ENCODE measurements around the gene CD164. TPM values are rescaled to one million over a fixed set of nuclear protein-coding genes. Genes with fewer than 3 reads are reported as not detected.
"Not testable (repeated sequence)": the region's sequence is repeated elsewhere in the genome, so short reads cannot be mapped to it uniquely, and the experiment has no call there.

Gene CD164
- polyA plus RNA-seq, 3 donors from 2014 or later, result 433 to 825 (median 521) TPM

DNA sequence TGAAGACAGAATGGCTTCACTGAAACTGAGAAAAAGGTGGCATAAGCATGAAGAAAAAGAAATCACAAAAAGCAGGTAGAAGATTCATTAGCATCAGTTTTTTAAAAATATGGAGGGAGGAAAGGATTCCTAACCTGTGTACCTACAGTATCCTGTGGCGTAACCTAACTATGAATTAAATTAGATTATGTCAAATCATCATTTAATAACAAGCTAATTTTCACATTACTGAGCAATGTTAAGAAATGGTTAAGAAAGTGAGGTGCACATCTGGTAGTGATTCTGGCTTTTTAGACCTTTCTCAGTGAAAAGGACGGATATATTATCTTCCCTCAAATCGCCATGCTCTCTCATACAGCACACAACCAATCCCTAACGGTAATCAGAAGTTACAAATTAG, 12.5 kb downstream of the CD164 start:
- peak overlapping the region in 5 of 6 donors; percentile 20 to 78 (median 49) for H3K27ac Mint-ChIP-seq
- H3K27me3 Mint-ChIP-seq (ENCODE audit: low read depth in 3 of 3), result peaks cover 0 to 6% (median 3%) of the 10 kb centered on the region in 3 donors
- no peak overlapping the region for H3K4me3 Mint-ChIP-seq
- no peaks in the 10 kb centered on the region for H3K9me3 Mint-ChIP-seq
- peaks cover 48 to 92% of the 10 kb centered on the region in 2 donors for H3K4me1 Mint-ChIP-seq
- peaks cover 13 to 52% (median 41%) of the 10 kb centered on the region in 3 donors for H3K36me3 Mint-ChIP-seq
- DNase-seq, result no peak

DNA sequence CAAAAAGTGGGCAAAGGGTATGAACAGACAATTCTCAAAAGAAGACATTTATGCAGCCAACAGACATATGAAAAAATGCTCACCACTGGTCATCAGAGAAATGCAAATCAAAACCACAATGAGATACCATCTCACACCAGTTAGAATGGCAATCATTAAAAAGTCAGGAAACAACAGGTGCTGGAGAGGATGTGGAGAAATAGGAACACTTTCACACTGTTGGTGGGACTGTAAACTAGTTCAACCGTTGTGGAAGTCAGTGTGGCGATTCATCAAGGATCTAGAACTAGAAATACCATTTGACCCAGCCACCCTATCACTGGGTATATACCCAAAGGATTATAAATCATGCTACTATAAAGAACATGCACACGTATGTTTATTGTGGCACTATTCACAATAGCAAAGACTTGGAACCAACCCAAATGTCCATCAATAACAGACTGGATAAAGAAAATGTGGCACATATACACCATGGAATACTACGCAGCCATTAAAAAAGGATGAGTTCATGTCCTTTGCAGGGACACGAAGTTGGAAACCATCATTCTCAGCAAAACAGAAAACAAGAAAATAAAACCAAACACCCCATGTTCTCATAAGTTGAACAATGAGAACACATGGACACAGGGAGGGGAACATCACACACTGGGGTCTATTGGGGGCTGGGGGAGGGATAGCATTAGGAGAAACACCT, 17.7 kb downstream of the CD164 start:
- Mint-ChIP-seq H3K36me3 (peaks cover 32 to 49% (median 41%) of the 10 kb centered on the region in 3 donors), H3K27ac (peak overlapping the region; percentile 9 to 90 (median 80)), H3K4me3 (peak overlapping the region; percentile 12 to 70 (median 50)), H3K4me1 (peaks cover 53 to 89% of the 10 kb centered on the region in 2 donors)
- not testable (repeated sequence) for DNase-seq; H3K9me3 Mint-ChIP-seq; H3K27me3 Mint-ChIP-seq (ENCODE audit: low read depth in 3 of 3)

DNA sequence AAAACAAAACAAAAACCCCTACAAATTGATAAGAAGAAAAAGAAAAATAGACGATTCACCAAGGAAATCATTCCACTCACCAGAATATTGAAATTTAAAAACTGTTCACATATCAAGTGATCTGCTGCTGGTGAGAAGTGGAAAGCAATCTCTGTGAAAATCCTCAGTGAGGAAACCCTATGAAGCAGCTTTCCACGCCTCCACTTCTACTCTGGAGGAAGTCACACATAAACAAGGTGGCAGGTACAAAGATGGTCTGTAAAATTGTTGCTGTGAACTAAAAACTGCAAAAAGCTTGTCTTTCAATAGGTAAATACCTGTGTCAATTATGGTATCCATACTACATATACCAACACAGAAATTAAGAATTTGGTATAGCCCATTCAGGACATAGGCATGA, 18.5 kb downstream of the CD164 start:
- DNase-seq, result no peak
- peak overlapping the region; percentile 12 to 79 (median 69) for H3K4me3 Mint-ChIP-seq
- peak overlapping the region; percentile 9 to 90 (median 83) for H3K27ac Mint-ChIP-seq
- peaks cover 34 to 47% (median 39%) of the 10 kb centered on the region in 3 donors for H3K36me3 Mint-ChIP-seq
- H3K27me3 Mint-ChIP-seq (ENCODE audit: low read depth in 3 of 3), result peaks cover 0 to 3% (median 0%) of the 10 kb centered on the region in 3 donors
- no peaks in the 10 kb centered on the region for H3K9me3 Mint-ChIP-seq
- peaks cover 58 to 92% of the 10 kb centered on the region in 2 donors for H3K4me1 Mint-ChIP-seq

DNA sequence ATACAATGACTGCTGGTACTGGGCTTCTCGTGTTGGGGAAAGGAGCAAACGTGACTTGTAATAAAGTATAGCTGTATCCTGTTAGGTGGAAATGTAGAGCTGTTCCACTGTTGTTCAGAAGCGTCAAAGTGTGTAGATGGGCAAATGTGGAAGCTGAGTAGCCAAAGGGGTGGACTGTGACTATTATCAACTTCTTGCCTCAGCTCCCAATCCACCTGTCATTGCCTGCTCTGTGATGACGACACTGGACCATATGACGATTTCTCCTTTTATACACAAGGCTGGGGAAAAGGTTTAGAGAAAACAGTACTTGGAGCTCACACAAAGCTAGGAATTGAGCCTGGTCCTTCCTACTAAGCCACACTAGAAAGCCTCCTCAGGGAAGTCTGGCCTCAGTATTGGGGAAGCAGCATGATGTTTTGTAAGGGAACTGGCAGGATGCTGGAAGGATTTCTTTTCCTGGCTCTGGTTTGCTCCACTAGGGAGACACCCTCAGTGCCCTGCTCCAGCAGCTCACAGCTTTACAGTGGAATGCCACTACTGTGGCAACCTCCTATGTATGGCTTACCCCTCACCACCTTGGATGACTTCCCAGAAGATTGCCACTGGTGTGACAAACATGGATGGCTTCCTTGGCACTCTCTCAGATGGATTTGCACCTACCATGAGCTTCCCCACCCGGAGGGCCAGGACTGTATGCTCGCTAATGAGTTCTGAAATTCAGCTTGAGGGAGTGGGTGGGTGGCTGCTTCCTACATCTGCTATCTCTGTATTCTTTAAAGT, 20.0 kb downstream of the CD164 start:
- peaks cover 63 to 89% of the 10 kb centered on the region in 2 donors for H3K4me1 Mint-ChIP-seq
- no peaks in the 10 kb centered on the region for H3K9me3 Mint-ChIP-seq
- H3K27ac Mint-ChIP-seq, result peak overlapping the region; percentile 23 to 73 (median 48)
- H3K27me3 Mint-ChIP-seq (ENCODE audit: low read depth in 3 of 3), result peaks cover 0 to 3% (median 2%) of the 10 kb centered on the region in 3 donors
- no peak for DNase-seq
- H3K4me3 Mint-ChIP-seq, result peak overlapping the region in 3 of 5 donors; percentile 18 to 35 (median 29)
- H3K36me3 Mint-ChIP-seq, result peaks cover 40 to 49% (median 42%) of the 10 kb centered on the region in 3 donors

DNA sequence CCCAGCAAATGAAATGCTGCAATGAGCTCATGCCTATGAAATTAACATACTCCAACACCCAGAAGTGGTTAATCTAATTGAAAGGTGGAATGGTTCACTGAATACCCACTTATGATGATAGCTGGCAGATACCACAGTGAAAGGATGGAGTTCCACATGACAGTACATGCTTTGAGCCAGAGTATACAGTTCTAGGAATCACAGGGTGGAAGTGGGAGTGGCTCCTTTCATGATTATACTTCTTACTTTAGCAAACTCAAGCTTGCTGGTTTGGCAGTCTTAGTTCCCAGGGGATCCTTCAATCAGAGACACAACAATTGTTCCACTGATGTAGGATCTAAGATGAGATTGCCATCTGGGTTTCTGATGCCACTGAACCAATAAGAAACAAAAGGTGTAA, 21.5 kb downstream of the CD164 start:
- Mint-ChIP-seq H3K36me3 (peaks cover 46 to 52% (median 49%) of the 10 kb centered on the region in 3 donors), H3K4me3 (peak overlapping the region in 1 of 5 donors; percentile 1), H3K9me3 (no peaks in the 10 kb centered on the region), H3K27me3 (ENCODE audit: low read depth in 3 of 3) (peaks cover 0 to 3% (median 2%) of the 10 kb centered on the region in 3 donors), H3K27ac (peak overlapping the region; percentile 2 to 74 (median 61)), H3K4me1 (peaks cover 63 to 74% of the 10 kb centered on the region in 2 donors)
- DNase-seq, result no peak

DNA sequence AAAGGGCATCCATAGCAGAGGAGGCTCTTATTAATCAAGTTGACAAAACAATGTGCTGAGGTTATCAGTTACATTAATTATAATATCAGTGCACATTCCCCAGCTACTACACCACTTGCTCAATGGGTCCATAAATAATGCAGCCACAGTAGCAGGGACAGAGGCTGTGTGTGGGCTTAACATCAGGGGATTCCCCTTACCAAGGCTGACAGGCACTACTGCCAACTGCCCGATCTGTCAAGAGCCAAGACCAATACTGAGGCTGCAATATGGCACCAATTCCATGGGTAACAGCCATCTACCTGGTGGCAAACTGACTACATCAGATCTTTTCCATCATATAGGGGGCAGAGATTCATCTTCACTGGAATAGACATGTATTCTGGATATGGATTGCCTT, 22.0 kb downstream of the CD164 start:
- DNase-seq, result no peak
- Mint-ChIP-seq H3K4me1 (peaks cover 63 to 74% of the 10 kb centered on the region in 2 donors), H3K27ac (peak overlapping the region; percentile 2 to 76 (median 72)), H3K27me3 (ENCODE audit: low read depth in 3 of 3) (peaks cover 0 to 3% (median 2%) of the 10 kb centered on the region in 3 donors), H3K4me3 (no peak overlapping the region), H3K36me3 (peaks cover 46 to 52% (median 49%) of the 10 kb centered on the region in 3 donors), H3K9me3 (no peaks in the 10 kb centered on the region)

DNA sequence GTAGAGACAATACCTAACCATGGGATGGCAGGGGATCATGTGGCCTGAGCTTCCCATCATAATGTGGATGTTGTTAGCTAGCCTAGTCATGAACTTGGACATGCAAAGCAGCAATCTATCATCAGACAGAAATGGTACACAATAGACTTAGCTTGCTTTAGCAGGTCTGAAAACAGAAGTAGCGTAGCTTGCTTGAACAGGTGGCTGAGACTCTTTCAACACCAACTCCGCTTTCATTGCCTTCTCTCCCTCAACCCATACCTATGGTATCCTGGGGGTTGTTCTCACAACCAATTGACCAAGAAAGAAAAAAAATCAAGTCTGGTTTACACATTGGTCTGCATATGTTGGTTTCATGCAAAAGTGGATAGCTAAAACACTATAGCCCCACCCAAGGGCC, 23.0 kb downstream of the CD164 start:
- Mint-ChIP-seq H3K27ac (peak overlapping the region in 4 of 6 donors; percentile 35 to 74 (median 61)), H3K36me3 (peaks cover 38 to 51% (median 41%) of the 10 kb centered on the region in 3 donors), H3K4me3 (no peak overlapping the region), H3K9me3 (no peaks in the 10 kb centered on the region), H3K27me3 (ENCODE audit: low read depth in 3 of 3) (peaks cover 0 to 3% (median 2%) of the 10 kb centered on the region in 3 donors), H3K4me1 (peaks cover 53 to 63% of the 10 kb centered on the region in 2 donors)
- DNase-seq, result no peak

DNA sequence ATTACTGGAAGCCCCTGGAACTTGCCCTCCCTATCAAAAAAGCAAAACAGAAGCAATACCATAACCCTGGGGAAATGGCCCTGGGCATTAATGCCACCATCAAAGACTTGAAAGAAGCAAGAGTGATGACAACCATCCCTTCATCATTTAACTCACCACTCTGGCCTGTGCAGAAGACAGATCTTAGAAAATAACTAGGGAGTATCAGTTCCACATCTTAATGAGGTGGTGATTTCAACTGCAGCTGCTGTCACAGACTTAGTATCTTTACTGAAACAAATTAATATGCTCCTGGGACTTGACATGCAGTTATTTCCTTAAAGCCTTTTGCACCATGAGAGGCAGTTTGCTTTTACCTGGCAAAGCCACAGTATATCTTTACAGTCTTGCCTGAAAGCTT, 24.1 kb downstream of the CD164 start:
- Mint-ChIP-seq H3K27me3 (ENCODE audit: low read depth in 3 of 3) (peaks cover 0 to 3% (median 2%) of the 10 kb centered on the region in 3 donors), H3K36me3 (peaks cover 32 to 49% (median 39%) of the 10 kb centered on the region in 3 donors), H3K27ac (peak overlapping the region in 3 of 6 donors; percentile 32 to 48 (median 42)), H3K9me3 (no peaks in the 10 kb centered on the region), H3K4me1 (peaks cover 43 to 54% of the 10 kb centered on the region in 2 donors), H3K4me3 (no peak overlapping the region)
- no peak for DNase-seq

DNA sequence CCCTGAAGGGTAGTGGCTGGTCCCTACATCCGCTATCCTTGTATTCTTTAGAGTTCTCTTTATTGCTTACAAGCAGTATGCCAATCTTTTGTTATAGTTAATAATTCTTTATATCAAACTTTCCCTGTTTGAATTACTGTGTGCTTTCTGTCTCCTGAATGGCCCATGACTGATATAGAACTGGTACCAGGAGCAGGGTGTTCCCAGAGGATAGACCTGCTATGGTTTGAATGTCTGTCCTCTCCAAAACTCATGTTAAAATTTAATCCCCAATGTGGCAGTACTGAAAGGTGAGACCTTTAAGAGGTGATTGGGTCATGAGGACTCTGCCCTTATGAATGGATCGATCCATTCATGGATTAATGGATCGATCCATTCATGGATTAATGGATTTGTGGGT, 26.0 kb downstream of the CD164 start:
- peaks cover 26 to 60% (median 44%) of the 10 kb centered on the region in 3 donors for H3K36me3 Mint-ChIP-seq
- no peak overlapping the region for H3K4me3 Mint-ChIP-seq
- no peaks in the 10 kb centered on the region for H3K9me3 Mint-ChIP-seq

DNA sequence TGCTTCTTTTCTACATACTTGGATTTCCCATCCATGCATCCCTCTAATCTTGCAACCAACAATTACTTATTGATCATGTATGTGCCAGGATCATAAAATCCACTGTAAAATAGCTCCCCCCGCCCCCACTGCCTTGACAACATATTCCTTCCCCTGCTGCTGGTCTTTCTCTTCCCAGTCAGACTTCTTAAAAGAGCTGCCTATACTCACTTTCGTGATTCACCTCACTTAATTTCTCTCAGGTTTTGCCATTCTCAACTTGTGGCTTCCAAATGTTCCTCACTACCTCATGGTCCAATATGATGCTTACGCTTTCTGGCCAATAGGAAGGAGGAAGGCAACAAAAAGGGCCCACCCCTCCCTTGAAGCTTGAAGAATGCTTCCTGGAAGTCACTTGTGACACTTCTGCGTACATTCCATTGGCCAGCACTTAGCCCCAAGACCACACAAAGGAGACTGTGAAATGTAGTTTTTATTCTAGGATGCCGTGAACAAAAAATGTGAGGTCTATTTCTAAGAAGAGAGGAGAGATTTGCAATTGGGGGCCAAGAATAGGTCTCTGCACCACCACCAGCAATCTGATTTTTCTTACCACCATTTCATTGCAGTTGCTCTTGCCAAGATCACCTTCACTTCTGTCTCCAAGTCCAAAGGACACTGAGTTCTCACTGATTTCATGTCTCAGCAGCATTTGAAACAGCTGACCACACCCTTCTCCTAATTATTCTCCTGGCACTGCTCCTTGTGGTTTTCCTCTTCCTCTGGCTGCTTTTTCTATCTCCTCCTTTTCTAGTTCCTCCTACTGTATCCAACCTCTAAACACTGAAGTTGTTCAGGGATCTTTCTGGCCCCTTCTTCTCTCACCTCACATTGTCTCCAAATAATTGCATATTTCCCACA, 30.8 kb downstream of the CD164 start:
- Mint-ChIP-seq H3K36me3 (peaks cover 12 to 39% (median 21%) of the 10 kb centered on the region in 3 donors), H3K9me3 (no peaks in the 10 kb centered on the region), H3K27me3 (ENCODE audit: low read depth in 3 of 3) (peaks cover 0 to 3% (median 2%) of the 10 kb centered on the region in 3 donors), H3K27ac (peak overlapping the region; percentile 5 to 71 (median 32)), H3K4me3 (no peak overlapping the region), H3K4me1 (peaks cover 17 to 31% of the 10 kb centered on the region in 2 donors)
- no peak for DNase-seq

More for the DNA sequence above, 26.0 kb downstream of the CD164 start:
- Mint-ChIP-seq H3K27ac (peak overlapping the region in 1 of 6 donors; percentile 34), H3K27me3 (ENCODE audit: low read depth in 3 of 3) (peaks cover 0 to 5% (median 2%) of the 10 kb centered on the region in 3 donors), H3K4me1 (peaks cover 39 to 57% of the 10 kb centered on the region in 2 donors)
- no peak for DNase-seq

DNA sequence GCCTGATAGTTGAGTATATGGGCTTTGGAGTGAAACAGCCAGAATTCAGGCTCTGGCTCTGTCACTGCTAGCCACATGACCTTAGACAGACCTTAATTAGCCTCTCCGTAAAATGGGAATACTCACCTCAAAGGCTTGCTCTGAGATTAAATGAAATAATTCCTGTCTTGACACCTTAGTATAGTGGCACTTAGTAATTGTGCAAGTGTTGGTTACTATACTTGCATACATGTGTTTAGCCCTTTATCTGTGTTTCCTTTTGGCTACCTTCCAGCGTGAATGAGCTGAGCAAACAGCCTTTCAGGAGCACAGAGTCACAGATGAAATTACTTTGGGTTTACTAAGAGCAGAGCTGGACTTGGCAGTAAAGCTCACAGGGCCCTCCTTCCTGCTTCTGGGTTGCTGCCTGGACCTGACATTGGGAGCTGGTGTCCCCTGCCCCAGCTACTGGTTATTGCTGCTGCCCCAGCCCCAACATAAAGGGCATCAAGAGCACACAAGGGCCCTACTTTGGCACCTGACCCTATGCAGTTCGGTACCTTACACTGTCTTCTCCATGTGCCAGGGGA, 32.8 kb downstream of the CD164 start:
- H3K36me3 Mint-ChIP-seq, result peaks cover 8 to 30% (median 17%) of the 10 kb centered on the region in 3 donors
- DNase-seq, result no peak
- H3K4me1 Mint-ChIP-seq, result peaks cover 17 to 31% of the 10 kb centered on the region in 2 donors
- H3K9me3 Mint-ChIP-seq, result no peaks in the 10 kb centered on the region
- H3K4me3 Mint-ChIP-seq, result no peak overlapping the region
- H3K27me3 Mint-ChIP-seq (ENCODE audit: low read depth in 3 of 3), result peaks cover 0 to 3% (median 2%) of the 10 kb centered on the region in 3 donors
- H3K27ac Mint-ChIP-seq, result peak overlapping the region in 4 of 6 donors; percentile 13 to 62 (median 44)

DNA sequence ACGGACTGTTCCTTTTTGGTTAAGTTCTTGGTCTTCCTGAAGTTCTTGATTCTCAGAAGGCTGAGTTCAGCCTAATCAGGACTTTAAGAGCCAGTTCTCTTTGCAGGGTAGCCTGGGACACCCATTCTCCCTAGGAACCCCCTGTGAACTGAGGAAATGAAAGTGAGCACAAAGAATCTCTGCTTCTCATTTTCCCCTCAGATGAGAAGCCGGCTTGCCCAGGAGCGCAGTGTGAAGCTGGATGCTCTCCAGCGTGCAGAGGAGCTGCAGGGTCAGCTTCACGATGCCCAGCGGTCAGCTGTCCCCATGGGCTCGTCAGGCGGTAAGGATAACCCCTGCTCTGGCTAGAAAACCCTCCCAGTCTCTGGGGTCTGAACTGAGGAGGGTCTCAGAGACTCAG, 34.0 kb downstream of the CD164 start:
- Mint-ChIP-seq H3K4me3 (no peak overlapping the region), H3K36me3 (peaks cover 8 to 26% (median 18%) of the 10 kb centered on the region in 3 donors), H3K4me1 (peaks cover 17 to 31% of the 10 kb centered on the region in 2 donors), H3K27me3 (ENCODE audit: low read depth in 3 of 3) (peaks cover 0 to 3% (median 2%) of the 10 kb centered on the region in 3 donors), H3K27ac (no peak overlapping the region), H3K9me3 (no peaks in the 10 kb centered on the region)
- DNase-seq, result no peak

All from immature natural killer cell (primary cell).